GM12801 (cell line): Measurements from ENCODE around the gene CCDC88A.

ENCODE experiments used
- TF ChIP-seq, protein P1 (sequence below): IDR thresholded peaks from one replicate; pipeline ENCODE4 v1.5.1; 2011; ENCODE audit warnings: control low read depth; ENCODE audit not compliant: insufficient read length; ENCODE audit errors: extremely low read depth

The CCDC88A gene

DNA sequence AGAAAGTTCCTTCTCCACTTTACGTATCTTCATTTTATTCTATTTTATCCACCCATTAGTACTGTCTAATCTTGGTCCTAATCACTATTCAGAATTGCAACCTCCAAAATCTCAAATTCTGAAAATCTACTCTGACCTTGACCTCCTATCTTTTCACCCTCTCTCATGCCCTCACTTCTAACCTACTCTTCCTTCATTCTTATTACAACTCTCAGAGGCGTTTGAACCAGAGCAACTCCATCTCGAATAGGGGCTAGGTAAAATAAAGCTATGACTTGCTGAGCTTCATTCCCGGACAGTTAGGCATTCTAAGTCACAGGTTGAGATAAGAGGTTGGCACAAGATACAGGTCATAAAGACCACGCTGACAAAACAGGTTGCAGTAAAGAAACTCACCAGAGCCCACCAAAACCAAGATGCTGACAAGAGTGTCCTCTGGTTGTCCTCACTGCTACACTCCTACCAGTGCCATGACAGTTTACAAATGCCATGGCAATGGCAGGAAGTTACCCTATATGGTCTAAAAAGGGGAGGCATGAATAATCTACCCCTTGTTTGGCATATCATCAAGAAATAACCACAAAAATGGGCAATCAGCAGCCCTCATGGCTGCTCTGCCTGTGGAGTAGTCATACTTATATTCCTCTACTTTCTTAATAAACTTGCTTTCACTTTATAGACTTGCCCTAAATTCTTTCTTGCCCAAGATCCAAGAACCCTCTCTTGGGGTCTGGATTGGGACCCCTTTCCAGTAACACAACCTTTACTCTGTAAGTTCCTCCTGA lies 11.4 kb downstream of the CCDC88A start:
- TF ChIP-seq, protein P1, sequence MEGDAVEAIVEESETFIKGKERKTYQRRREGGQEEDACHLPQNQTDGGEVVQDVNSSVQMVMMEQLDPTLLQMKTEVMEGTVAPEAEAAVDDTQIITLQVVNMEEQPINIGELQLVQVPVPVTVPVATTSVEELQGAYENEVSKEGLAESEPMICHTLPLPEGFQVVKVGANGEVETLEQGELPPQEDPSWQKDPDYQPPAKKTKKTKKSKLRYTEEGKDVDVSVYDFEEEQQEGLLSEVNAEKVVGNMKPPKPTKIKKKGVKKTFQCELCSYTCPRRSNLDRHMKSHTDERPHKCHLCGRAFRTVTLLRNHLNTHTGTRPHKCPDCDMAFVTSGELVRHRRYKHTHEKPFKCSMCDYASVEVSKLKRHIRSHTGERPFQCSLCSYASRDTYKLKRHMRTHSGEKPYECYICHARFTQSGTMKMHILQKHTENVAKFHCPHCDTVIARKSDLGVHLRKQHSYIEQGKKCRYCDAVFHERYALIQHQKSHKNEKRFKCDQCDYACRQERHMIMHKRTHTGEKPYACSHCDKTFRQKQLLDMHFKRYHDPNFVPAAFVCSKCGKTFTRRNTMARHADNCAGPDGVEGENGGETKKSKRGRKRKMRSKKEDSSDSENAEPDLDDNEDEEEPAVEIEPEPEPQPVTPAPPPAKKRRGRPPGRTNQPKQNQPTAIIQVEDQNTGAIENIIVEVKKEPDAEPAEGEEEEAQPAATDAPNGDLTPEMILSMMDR: no peak

DNA sequence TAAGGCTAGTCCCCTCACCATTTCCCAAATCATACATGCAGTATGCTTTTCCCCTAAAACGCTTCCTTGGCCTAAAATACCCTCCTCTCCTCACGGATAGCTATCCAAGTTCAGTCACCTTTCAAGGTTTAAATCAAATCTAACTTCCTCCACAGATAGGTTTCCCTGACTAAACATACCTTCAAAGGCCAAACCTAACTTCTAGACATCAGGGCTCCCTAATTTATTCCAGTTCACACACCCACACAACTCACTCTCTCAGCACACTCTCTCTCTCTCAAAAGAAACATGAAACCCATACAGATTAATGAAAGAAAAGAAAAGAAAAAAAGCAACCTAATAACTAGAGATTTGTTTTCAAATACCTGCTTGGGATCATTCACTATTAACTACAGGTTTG lies 14.5 kb downstream of the CCDC88A start:
- TF ChIP-seq, protein P1: no peak

DNA sequence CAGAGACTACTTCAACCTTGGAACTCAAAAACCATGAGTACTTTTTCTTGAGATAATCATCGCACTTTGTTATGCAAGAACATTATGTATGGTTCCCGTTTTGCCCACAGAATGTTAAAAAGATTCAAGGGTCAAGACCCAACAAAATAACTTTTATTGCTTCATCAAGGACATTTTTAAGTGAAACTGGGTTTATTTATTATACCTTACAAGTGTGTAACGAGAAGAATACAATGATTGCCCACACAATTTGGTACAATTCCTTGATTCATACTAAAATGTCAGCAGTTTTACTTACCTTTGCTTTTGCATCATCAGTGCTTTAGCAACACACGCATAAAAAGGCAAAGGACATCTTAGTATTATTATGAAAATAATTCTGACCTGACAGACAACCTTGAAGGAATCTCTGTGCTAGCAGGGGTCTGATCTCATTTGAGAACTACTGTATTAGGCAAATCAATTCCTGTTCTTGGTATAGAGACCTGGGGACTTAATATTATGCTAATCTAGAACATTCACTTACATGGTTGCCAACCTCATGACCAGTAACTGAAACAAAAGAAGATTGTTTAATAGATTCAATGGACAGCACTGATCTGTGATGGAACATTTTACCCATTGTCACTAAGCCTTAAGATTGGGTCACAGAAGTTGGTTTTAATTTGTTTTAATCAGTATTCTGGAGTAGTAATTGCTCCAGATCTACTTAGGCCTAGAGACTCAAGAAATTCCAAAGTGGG lies 16.2 kb downstream of the CCDC88A start:
- TF ChIP-seq, protein P1: no peak

DNA sequence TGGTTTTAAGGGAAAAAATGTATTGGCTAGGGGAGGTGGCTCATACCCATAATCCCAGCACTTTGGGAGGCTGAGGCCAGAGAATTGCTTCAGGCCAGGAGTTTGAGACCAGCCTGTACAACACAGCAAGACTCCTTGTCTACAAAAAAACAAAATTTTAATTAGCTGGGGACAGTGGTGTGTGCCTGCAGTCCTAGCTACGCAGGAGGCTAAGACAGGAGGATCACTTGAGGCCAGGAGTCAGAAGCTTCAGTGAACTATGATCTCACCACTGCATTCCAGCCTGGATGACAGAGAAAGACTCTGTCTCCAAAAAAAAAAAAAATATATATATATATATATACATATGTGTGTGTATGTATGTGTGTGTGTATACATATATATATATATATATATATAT lies 18.5 kb downstream of the CCDC88A start:
- TF ChIP-seq, protein P1: no peak

DNA sequence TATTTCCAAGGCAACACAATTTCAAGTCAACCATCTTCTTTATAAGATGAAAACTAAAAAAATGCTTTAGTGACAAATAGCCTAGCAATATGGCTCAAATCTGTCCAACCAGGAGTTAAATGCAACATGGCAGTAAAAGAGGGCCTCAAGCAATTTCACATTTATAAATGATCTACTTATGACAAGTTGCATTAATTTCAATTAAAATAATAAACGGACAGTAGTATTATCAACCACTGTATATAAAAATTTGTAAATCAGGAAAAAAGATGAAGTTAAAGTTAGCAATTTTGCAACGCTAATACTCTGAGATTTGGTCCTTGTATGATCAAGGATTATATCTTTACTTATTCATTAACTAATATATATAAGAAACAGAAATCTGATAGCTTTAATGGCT lies 19.3 kb downstream of the CCDC88A start:
- TF ChIP-seq, protein P1: no peak

DNA sequence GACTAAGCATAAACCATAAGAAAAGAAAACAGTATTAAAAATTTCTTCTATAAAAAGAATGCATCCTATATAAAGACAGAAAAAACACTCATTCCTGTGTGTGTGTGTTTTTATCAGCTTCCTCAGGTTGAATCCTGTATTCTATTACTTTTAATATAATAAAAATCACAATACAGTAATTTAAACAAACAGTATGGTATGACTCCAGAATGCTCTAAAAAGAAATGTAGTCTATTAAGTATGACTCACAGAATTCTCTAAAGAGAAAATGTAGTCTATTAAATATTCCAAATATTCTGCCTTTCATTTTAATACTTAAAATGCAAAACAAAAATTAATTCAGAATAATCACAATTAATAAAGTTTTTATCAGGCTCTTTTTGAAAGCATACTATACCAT lies 19.8 kb downstream of the CCDC88A start:
- TF ChIP-seq, protein P1: no peak

DNA sequence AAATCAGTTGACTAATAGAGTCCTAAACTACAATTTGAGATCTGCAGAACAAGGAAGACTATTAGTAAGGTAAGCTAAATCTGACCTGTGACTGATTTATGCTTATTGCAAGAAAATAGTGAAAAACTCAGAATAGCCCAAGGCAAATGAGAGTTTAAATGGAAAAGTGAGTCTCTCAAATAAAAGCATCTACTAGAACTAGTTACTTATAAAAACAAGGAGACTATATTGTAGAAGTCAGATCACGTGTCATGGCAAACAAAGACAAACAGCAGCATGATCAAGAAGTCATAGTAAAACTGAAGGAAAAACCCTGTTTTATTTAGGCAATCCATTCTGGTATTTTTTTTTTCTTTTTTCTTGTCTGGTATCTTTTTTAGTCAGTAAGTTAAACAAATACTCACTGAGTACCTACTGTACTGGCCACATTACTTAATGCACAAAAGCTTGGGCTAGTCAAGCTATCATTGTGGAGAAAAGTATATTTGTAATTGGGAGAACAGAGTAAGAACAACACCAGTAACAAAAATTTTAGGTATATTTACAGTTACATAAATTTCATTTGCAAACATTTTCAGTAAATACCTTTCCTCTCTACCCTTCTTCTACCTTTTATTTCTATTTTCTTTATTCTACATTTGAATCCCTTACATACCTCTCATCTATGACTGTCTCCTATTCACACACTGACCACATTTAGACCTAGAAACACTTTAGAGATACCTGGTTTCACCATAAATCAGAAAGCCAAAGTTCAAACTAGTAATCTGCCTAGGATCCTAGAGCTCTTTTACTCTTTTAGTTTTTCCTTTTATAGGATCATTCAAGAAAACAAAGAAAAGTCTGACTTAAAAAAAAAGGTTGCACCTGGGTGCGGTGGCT lies 23.7 kb downstream of the CCDC88A start:
- TF ChIP-seq, protein P1: no peak
